ENCODE measurements around the gene PPFIA4.

GRCh38 chr1:203066965-203067364 is 40.7 kb downstream of the PPFIA4 start:
- no peak for TF ChIP-seq POLR2AphosphoS5 (IDR thresholded peaks at IDR 0.05; ENCODE audit: low read depth, low read length)
- no peak for TF ChIP-seq POLR2A (IDR thresholded peaks at IDR 0.05; ENCODE audit: low read depth, low read length)
- TF ChIP-seq TAF1 (IDR thresholded peaks at IDR 0.05; ENCODE audit: low read depth, low read length), result no peak
